Esophagus squamous epithelium (tissue), 4 donors: Measurements from ENCODE around the gene SLC18A3.

Source experiments
- CTCF ChIP-seq, 6 experiments: fragments of 450-650 bp in 4 of 6; fragments of 200-600 bp in 2 of 6; sonication (generic) in 2 of 6; IDR thresholded peaks; one replicate each; pipeline ENCODE4 v1.5.1; 2016 to 2019; ENCODE audit warnings: antibody characterized with exemption in 6 of 6, mild to moderate bottlenecking in 4 of 6, moderate library complexity in 4 of 6
- POLR2A ChIP-seq, 4 donors: fragments of 450-650 bp; IDR thresholded peaks; one replicate each; pipeline ENCODE4 v1.6.1; 2017; ENCODE audit warnings: antibody characterized with exemption in 4 of 4, mild to moderate bottlenecking in 4 of 4, moderate library complexity in 3 of 4

GRCh38 chr10:49618821-49619220, 8.7 kb downstream of the SLC18A3 start:
- no peak for TF ChIP-seq CTCF (IDR thresholded peaks at IDR 0.05)
- TF ChIP-seq POLR2A (IDR thresholded peaks at IDR 0.05) = no peak
